Measurements from ENCODE around the gene TEX101.
"Not testable (repeated sequence)": the region's sequence is repeated elsewhere in the genome, so short reads cannot be mapped to it uniquely, and the experiment has no call there.

GRCh38 chr19:43383759-43384158 is 30.9 kb upstream of the TEX101 start:
- TF ChIP-seq CTCF (conservative IDR thresholded peaks at IDR 0.05); EZH2 (IDR thresholded peaks at IDR 0.05; ENCODE audit: low read depth): not testable (repeated sequence)
